Forelimb muscle (tissue), 1 donor: ENCODE data around the gene CXCR3. TPM values are rescaled to one million over a fixed set of nuclear protein-coding genes. Genes with fewer than 3 reads are reported as not detected.

Experiments used
- DNase-seq: peaks from one replicate; pipeline ENCODE4 v3.0.0-alpha.2; 2013; ENCODE audit warnings: low read depth
- polyA plus RNA-seq: library from polyadenylated mRNA; unstranded; fragments of 120-200 nt; gene quantifications from one replicate; pipeline ENCODE4 v1.2.1, GENCODE V29; 2013; ENCODE audit not compliant: insufficient read length

The CXCR3 gene
- polyA plus RNA-seq, 1 donor, result 0.19 TPM

DNA sequence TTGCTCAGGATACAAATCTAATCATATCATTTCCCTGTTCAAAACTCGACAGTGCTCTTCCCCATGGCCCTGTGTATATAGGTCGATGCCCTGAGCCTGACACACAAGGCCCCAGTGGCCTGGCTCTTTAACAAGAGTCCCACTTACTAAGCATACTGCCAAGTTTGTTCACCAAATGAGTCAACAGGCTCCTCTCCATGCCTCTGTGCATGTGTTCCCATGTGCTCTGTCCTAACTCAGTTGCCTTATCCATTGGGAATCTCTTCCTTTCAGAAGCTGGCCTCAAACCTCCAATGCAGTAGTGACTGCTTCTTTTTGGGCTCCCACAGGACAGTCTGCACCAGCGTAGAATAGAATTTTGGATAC, 18.9 kb upstream of the CXCR3 start:
- DNase-seq, result no peak

GRCh38 chrX:71636438-71637252, 18.3 kb upstream of the CXCR3 start:
- no peak for DNase-seq

DNA sequence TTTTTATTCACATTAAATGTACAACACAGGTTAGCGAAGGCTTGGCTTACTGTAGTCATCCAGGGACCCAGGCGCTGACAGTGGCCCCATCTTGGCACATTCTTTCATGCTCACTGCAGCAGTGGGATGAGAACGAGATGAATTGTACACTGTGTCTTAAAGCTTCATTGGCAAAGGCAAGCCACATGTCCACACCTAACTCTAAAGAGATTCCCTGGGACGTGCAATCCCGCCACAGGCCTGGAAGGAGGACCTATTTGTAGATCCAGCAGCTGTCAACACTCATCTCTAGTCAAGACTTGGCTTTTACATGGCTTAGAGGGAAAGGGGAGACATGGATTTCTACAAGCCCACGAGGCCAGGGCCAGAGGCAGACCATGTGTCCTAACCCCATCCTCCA, 16.1 kb upstream of the CXCR3 start:
- DNase-seq, result no peak

GRCh38 chrX:71632923-71633657, 14.8 kb upstream of the CXCR3 start:
- no peak for DNase-seq

DNA sequence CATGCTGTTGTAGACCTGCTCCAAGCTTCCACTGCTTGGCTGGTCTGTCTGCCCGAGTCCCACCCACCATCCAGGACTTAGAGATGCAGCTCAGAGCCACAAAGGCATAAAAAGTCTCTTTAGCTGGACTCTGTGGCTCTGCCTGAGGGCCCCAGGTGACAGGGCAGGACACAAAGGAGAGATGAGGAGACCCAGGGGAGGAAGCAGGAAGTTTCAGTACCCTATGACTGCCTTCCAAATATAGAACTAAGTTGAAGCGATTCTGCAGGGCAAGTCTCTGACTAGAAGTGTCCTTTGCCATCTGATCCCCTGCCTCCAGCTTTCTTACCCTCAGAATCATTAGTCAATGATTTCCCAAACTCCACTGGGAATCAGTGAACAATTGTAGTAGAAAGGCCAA, 11.2 kb upstream of the CXCR3 start:
- no peak for DNase-seq

- DNase-seq, result no peak
Observed at GRCh38 chrX:71627588-71628404, 9.5 kb upstream of the CXCR3 start.

GRCh38 chrX:71626576-71626975, 8.3 kb upstream of the CXCR3 start:
- DNase-seq, result no peak

- DNase-seq, result no peak
Observed at GRCh38 chrX:71625471-71625870, 7.2 kb upstream of the CXCR3 start.

DNA sequence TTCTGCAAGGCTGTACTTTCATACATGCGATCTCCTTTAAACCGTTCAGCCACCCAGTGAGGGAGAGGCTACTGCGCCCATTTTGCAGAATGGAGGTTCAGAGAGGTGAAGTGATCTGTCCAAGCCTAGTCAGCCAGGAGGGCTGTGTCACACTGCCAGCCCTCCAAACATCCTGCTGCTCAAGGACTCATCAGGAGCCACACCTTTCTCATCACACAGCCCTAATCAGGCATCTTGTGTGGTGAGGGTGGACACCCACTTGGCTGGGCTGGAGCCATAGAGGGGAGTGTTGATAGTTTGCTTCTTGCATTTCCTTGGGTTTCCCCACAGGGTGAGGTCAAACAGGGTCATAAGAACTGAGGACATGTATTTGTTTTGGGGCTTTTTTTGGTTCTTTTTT, 5.4 kb upstream of the CXCR3 start:
- DNase-seq, result no peak

- peak; percentile 40 for DNase-seq
Observed at GRCh38 chrX:71622576-71623450, 4.5 kb upstream of the CXCR3 start.

DNA sequence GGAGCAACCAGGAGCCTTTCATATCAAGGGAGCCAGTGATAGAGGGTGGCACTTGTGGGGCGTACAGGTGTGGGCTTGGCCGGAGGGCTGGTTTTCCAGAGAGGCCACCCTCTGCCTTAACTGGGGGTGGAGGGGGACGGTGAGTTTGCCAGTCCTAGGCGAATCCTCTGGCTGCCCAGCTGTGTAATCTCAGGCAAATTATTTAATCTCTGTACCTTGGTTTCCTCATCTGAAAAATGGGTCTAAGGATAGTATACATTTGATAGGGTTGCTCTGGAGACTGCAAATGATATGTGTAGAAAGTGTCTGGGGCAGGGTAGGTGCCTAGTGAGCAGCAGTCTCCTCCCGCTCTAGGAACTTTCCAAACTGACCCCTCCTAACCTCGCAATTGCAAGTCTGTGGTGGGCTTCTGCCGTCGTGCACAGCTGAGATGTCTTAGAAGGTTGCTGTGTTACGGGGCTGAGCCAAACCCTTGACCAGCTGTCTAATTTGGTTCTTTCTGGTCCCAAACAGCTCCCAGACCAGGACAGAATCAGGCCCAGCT, 3.8 kb upstream of the CXCR3 start:
- DNase-seq, result peak; percentile 36

DNA sequence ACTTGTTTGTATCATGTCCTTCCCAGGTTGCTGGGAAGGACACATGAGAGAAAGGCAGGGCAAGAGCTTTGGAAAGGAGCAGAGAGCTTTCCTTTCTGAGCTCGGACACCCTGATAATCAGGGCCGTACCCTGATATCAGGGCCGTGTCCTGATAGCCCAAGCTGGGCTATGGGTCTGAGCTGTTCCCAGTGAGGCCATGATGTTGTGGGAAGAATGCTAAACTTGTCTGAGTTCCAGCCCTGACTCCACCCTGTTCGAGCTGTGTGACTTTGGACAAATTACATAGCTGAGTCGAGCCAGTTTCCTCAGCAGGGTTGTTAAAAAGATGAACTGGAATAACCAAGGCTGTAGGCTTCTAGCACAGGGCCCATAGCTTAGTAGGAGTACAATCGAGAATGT, 3.3 kb upstream of the CXCR3 start:
- DNase-seq, result no peak

DNA sequence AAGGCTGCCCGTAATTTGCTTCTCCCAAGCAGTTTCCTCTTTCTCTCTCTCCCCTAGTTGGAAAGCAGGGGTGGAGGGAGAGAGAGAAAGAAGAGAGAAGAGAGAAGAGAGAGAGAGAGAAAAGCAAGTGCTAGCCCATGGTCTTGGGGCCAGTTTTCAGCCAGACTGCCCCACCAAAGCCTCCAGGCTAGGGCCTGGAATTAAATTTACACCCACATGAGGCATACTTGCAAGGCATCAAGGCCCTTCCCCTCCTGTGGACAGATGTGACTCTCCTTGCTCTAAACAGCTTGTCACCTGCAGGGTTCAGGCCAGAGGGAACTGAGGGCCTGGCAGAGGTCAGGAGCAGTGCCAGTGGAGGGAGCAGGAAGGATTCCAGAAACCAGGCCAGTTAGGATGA, 1.7 kb upstream of the CXCR3 start:
- DNase-seq, result no peak

DNA sequence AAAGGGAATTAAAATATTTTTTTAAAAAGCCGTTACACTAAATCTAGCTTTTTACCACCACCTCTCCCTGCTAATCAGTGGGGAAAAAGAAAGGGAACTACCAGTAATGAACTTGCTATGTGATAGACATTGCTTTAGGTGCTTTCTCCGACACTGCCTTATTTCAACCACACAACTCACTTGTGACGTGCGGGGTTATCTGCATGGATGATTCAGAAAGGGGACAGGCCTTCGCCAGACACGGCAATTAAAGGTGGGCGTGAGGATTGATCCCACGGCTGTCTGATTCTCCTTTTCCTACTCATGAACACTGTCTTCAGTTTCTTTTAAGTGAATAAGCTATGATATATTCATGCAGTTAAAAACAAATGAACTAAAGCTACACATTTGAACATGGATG, 882 bp upstream of the CXCR3 start:
- no peak for DNase-seq

DNA sequence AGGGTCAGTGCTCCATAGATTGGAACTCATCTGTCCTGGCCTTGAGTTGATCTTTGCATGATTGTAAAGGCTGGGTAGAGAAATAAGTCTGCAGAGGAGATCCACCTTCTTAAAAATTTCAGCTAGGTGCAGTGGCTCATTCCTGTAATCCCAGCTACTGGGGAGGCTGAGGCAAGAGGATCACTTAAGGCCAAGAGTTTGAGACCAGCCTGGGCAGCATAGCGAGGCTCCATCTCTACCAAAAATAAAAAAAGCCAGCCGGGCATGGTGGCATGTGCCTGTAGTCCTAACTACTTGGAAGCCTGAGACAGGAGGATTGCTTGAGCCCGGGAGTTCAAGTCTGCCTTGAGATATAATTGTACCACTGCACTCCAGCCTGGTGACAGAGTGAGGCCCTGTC, 476 bp upstream of the CXCR3 start:
- no peak for DNase-seq

GRCh38 chrX:71617742-71618141, 569 bp downstream of the CXCR3 start:
- no peak for DNase-seq

- no peak for DNase-seq
Observed at GRCh38 chrX:71616672-71617529, 1.4 kb downstream of the CXCR3 start.

DNA sequence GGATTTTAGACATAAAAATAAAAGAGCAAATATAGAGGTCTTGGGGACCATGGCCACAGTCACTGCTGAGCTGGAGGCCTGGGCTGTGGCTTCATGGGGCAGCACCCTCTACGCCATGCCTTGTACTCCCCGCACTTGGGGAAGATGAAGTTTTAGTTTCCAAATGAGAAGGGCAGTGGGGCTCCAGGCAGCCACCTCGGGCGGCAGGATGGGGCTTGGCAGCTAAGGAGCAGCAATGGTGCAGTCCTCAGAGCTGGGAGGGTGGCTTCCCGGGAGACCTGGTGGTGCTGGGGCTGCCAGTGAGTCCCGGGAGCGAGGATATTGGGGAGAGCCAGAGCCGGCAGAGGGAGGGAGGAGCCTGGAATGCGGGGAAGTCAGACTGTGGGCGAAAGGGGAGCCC, 2.4 kb downstream of the CXCR3 start:
- no peak for DNase-seq

DNA sequence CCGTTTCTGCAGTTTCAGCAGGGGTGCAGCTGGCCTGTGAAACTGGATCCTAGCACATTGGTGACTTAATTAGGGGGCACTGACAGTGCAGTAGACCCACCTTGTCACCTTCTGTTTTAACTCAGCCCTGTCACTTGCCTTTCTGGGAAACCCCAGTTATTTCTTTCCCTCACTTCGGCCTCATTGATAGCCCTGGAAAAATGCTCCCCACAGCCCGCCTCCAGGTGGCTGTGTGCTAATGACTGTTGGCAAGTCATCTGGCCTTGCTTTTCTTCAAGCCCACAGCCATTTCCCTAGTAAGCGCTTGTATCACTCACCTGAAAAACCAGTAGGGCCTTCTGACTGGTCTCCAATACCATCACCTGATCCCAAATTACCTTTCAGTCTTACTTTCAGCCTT, 3.3 kb downstream of the CXCR3 start:
- DNase-seq, result no peak

DNA sequence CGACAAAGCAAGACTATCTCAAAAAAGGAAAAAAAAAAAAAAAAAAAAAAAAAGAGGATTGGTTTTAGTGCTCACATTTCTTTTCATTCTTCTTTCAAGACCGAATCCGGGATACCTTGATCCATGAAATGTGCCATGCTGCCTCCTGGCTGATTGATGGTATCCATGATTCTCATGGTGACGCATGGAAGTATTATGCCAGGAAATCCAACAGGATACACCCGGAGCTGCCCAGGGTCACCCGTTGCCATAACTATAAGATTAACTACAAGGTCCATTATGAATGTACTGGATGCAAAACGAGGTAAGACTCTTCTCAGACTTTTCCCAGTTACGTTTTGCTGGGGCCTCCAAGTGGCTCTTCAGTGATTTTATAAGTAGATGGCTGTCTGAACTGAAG, 6.1 kb downstream of the CXCR3 start:
- DNase-seq, result no peak
